ENCODE data around the gene USP53.
"Not testable (repeated sequence)": the region's sequence is repeated elsewhere in the genome, so short reads cannot be mapped to it uniquely, and the experiment has no call there.

USP53 gene

DNA sequence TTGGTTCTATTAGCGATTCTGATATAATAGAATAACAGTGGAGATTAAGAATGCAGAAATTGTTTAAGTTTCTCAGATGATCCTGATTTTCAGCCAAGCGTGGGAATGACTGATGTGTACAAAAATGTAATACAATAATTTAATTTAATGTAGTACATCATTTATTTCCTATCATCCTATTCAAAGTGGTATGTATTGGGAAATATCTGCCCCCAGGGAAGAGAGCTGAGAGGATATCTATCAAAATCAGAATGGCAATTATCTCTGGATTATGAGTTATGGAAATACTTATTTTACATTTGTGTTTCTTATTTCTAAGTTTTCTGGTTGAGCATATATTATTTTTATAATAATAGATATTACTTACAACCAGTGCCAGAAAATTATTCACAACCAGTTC is 105.5 kb downstream of the USP53 start:
- no peak for DNase-seq (ENCODE audit: low read depth)

- DNase-seq (ENCODE audit: low read depth) = no peak
These were observed 109.6 kb downstream of the USP53 start, which contains the start of gene FABP2 for GRCh38 chr4:119321921-119322687. Gene FABP2 (minus strand): TSS chr4:119322138. CDS start chr4:119322102, 36 bp downstream.

GRCh38 chr4:119328695-119329094 is 116.2 kb downstream of the USP53 start:
- DNase-seq (ENCODE audit: low read depth) = no peak

- DNase-seq (ENCODE audit: low read depth) = no peak
These were observed 117.5 kb downstream of the USP53 start for GRCh38 chr4:119329835-119330620.

- DNase-seq (ENCODE audit: low read depth) = not testable (repeated sequence)
These were observed 123.9 kb downstream of the USP53 start for GRCh38 chr4:119336332-119336979.

DNA sequence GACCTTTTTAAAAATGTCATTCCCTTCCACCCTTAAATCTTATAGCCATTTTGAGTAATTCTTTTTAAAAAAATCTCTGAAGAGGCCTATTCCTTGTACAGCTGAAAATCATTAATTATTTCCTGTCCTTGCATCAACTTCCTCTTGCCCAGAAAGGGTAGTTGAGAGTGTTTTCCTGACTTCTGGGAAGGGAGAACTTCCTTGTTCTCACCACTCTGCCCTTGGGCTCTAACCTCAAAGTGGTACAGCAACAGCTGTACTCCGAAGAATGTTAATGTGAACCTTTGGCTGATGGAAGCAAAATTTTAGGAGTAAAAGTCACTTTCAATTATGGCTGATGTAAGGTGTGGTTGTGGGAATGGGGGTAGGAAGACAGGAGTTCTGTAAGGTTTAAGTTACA is 124.5 kb downstream of the USP53 start:
- DNase-seq (ENCODE audit: low read depth) = no peak

- not testable (repeated sequence) for DNase-seq (ENCODE audit: low read depth)
These were observed 127.4 kb downstream of the USP53 start for GRCh38 chr4:119339895-119340294.

- DNase-seq (ENCODE audit: low read depth) = not testable (repeated sequence)
These were observed 130.8 kb downstream of the USP53 start for GRCh38 chr4:119343293-119343692.

All from GM04504 (cell line).